Neural cell (in vitro differentiated cells): ENCODE results near the gene COG1.

Experiments used
- EP300 ChIP-seq: fragments of 450-650 bp; conservative IDR thresholded peaks from 2 replicates; pipeline ENCODE4 v1.6.1; 2014; ENCODE audit warnings: antibody characterized with exemption, mild to moderate bottlenecking, moderate library complexity; ENCODE audit not compliant: poor library complexity, severe bottlenecking
- MXI1 ChIP-seq: fragments of 450-650 bp; conservative IDR thresholded peaks from 2 replicates; pipeline ENCODE4 v1.6.1; 2014; ENCODE audit warnings: antibody characterized with exemption, mild to moderate bottlenecking; ENCODE audit not compliant: poor library complexity, severe bottlenecking
- RAD21 ChIP-seq: fragments of 450-650 bp; conservative IDR thresholded peaks from 2 replicates; pipeline ENCODE4 v1.6.1; 2014; ENCODE audit warnings: antibody characterized with exemption, mild to moderate bottlenecking, moderate library complexity
- TAF1 ChIP-seq: IDR thresholded peaks from 2 replicates; pipeline ENCODE4 v1.6.1; 2012; ENCODE audit warnings: low read depth
- TF ChIP-seq, protein P1 (sequence below): fragments of 450-650 bp; IDR thresholded peaks from 2 replicates; pipeline ENCODE4 v1.5.1; 2014; ENCODE audit warnings: antibody characterized with exemption, mild to moderate bottlenecking, moderate library complexity; ENCODE audit not compliant: poor library complexity, severe bottlenecking

DNA sequence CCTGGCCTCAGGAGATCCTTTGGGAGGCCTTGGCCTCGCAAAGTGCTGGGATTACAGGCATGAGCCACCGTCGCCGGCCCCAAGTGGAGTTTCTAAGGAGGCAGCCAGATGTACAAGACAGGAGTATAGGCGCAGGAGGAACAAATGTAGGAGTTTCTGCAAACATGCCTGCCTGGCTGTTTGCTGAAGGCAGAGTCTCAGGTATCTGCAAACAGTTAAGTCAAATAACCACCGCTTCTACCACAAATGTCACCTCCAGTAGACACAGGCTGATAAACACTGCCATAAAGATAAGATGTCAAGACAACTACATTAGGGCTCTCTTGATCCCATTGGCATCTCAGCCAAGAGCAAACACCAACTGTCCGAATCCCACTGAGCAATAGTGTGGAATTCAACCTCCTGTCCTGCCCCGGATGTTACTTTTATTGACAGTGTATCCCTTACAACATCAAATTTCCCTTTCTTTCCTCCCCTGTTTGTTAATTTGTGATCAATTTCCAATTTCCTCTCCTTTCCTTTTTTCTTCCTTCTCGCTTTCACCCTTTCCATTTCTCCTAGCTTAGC, 5.6 kb upstream of the COG1 start:
- TF ChIP-seq, protein P1, sequence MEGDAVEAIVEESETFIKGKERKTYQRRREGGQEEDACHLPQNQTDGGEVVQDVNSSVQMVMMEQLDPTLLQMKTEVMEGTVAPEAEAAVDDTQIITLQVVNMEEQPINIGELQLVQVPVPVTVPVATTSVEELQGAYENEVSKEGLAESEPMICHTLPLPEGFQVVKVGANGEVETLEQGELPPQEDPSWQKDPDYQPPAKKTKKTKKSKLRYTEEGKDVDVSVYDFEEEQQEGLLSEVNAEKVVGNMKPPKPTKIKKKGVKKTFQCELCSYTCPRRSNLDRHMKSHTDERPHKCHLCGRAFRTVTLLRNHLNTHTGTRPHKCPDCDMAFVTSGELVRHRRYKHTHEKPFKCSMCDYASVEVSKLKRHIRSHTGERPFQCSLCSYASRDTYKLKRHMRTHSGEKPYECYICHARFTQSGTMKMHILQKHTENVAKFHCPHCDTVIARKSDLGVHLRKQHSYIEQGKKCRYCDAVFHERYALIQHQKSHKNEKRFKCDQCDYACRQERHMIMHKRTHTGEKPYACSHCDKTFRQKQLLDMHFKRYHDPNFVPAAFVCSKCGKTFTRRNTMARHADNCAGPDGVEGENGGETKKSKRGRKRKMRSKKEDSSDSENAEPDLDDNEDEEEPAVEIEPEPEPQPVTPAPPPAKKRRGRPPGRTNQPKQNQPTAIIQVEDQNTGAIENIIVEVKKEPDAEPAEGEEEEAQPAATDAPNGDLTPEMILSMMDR = no peak
- TF ChIP-seq RAD21 = no peak
- TF ChIP-seq TAF1 = no peak
- no peak for TF ChIP-seq EP300
- no peak for TF ChIP-seq MXI1
